ENCODE data around the gene BRI3.

- no peak for TF ChIP-seq CTCF (IDR thresholded peaks at IDR 0.05)
- no peak for TF ChIP-seq POLR2AphosphoS5 (IDR thresholded peaks at IDR 0.05)
- no peak for TF ChIP-seq EP300 (IDR thresholded peaks at IDR 0.05)
Measured at GRCh38 chr7:98312201-98312600, 30.7 kb downstream of the BRI3 start.
